K562 (cell line): Measurements from ENCODE around the gene ISYNA1. TPM values are rescaled to one million over a fixed set of nuclear protein-coding genes. Genes with fewer than 3 reads are reported as not detected.
A peak's percentile ranks its signal among the peaks of the same experiment; 100 is the strongest.

ENCODE experiments used
- ATAC-seq: fragments of 200-7000 bp; cut with Tn5 transposase; 3 replicates; pipeline ENCODE4 v1.9.1; 2020; ENCODE audit warnings: moderate library complexity
- BruUV-seq: library from RNA; stranded (reverse); fragments of 400-500 nt; replicated peaks from 2 replicates; lab custom pipeline; 2021; lab: Mats Ljungman, UMichigan
- CTCF ChIA-PET: fragments of 300-600 bp; formaldehyde crosslinking; extraction: SDS; loops from one replicate; lab custom pipeline; 2021; ENCODE audit warnings: low intra/inter-chr PET ratio; lab: Yijun Ruan, JAX
- POLR2A ChIA-PET: fragments of 300-600, 350-650 bp; sonication (Branson Sonifier 250); formaldehyde crosslinking; extraction: SDS; loops from one replicate; lab custom pipeline; 2021; ENCODE audit warnings: antibody characterized with exemption, inconsistent platforms; lab: Yijun Ruan, JAX
- DNase-seq, 4 experiments: peaks; one replicate each; pipeline versions ENCODE4 v3.0.0 to v3.0.0-alpha.2; 2011 to 2018; ENCODE audit warnings: low spot score in 3 of 4, mixed read lengths in 3 of 4; ENCODE audit errors: extremely low read depth in 1 of 4
- FAIRE-seq: peaks from 2 replicates; lab custom pipeline; 2011; peaks lifted over from hg19 to GRCh38; lab: Jason Lieb, UNC
- H2AFZ ChIP-seq: 2 replicates; pipeline ENCODE4 v1.6.0; 2011; ENCODE audit warnings: low read depth, low read length, control low read depth, inconsistent platforms
- H3K27ac ChIP-seq: fragments of 200-600 bp; 3 replicates; pipeline ENCODE4 v1.8.0; 2011; ENCODE audit warnings: low read depth, mild to moderate bottlenecking, control low read depth, inconsistent platforms, low read length, moderate library complexity, mixed read lengths; ENCODE audit errors: extremely low read depth
- H3K27me3 ChIP-seq, 2 experiments: fragments of 300-600 bp in 1 of 2; 2 replicates in 1 of 2; 3 replicates in 1 of 2; pipeline versions ENCODE4 v1.6.0 to v1.8.0; 2011; ENCODE audit warnings: inconsistent platforms in 2 of 2, low read length in 2 of 2, mild to moderate bottlenecking in 1 of 2, mixed read lengths in 1 of 2, moderate library complexity in 1 of 2; ENCODE audit not compliant: control insufficient read depth in 2 of 2, insufficient read depth in 2 of 2
- H3K36me3 ChIP-seq: fragments of 300-600 bp; 3 replicates; pipeline ENCODE4 v1.8.0; 2011; ENCODE audit warnings: mild to moderate bottlenecking, low read length, inconsistent platforms; ENCODE audit not compliant: control insufficient read depth, insufficient read depth
- H3K4me1 ChIP-seq, 2 experiments: fragments of 200-600 bp in 1 of 2; replicated peaks in 1 of 2; 2 replicates in 1 of 2; 3 replicates in 1 of 2; pipeline versions ENCODE4 v1.5.1 to v1.8.0; 2011; ENCODE audit warnings: inconsistent platforms in 2 of 2, low read length in 2 of 2, mild to moderate bottlenecking in 1 of 2, mixed read lengths in 1 of 2, moderate library complexity in 1 of 2; ENCODE audit not compliant: control insufficient read depth in 2 of 2, insufficient read depth in 2 of 2
- H3K4me2 ChIP-seq: 2 replicates; pipeline ENCODE4 v1.6.1; 2011; ENCODE audit warnings: low read length, control low read depth, inconsistent platforms, mixed read lengths; ENCODE audit not compliant: insufficient read depth
- H3K4me3 ChIP-seq: fragments of 200-600 bp; sonication (generic), shearing (Covaris generic); 2 replicates; pipeline ENCODE4 v1.5.1; 2016; ENCODE audit warnings: control low read depth, inconsistent platforms
- H3K79me2 ChIP-seq: fragments of 200-600 bp; 3 replicates; pipeline ENCODE4 v1.8.0; 2011; ENCODE audit warnings: low read length, inconsistent platforms; ENCODE audit not compliant: control insufficient read depth, insufficient read depth
- H3K9ac ChIP-seq, 2 experiments: 2 replicates each; pipeline versions ENCODE4 v1.6.0 to v1.6.1; 2011; ENCODE audit warnings: low read depth in 2 of 2, low read length in 2 of 2, control low read depth in 1 of 2, inconsistent platforms in 1 of 2, mild to moderate bottlenecking in 1 of 2, mixed read lengths in 1 of 2; ENCODE audit not compliant: insufficient read depth in 1 of 2
- H3K9me1 ChIP-seq: one replicate; pipeline ENCODE4 v1.6.0; 2011; ENCODE audit warnings: inconsistent platforms, mild to moderate bottlenecking, low read length, moderate library complexity; ENCODE audit not compliant: control insufficient read depth, insufficient read depth
- H3K9me3 ChIP-seq: replicated peaks from 2 replicates; pipeline ENCODE4 v1.5.1; 2011; ENCODE audit warnings: low read depth, low read length, inconsistent platforms; ENCODE audit not compliant: control insufficient read depth, insufficient read depth
- H4K20me1 ChIP-seq: replicated peaks from 2 replicates; pipeline ENCODE4 v1.6.1; 2011; ENCODE audit warnings: low read length, inconsistent platforms, mixed read lengths; ENCODE audit not compliant: control insufficient read depth, insufficient read depth
- BCOR ChIP-seq: fragments of 450-650 bp; IDR thresholded peaks from 2 replicates; pipeline ENCODE4 v1.6.1; 2016
- HDAC2 ChIP-seq: fragments of 450-650 bp; IDR thresholded peaks from 2 replicates; pipeline ENCODE4 v1.6.1; 2016; ENCODE audit warnings: mild to moderate bottlenecking
- KDM1A ChIP-seq, 2 experiments: fragments of 450-650 bp; IDR thresholded peaks; 2 replicates each; pipeline ENCODE4 v1.6.1; 2016; ENCODE audit warnings: mild to moderate bottlenecking in 2 of 2
- KLF6 ChIP-seq: fragments of 250-450 bp; sonication (Bioruptor Pico); IDR thresholded peaks from 2 replicates; pipeline ENCODE4 v1.4.0; 2020; ENCODE audit warnings: mild to moderate bottlenecking, moderate library complexity, borderline replicate concordance
- NBN ChIP-seq: fragments of 450-650 bp; IDR thresholded peaks from 2 replicates; pipeline ENCODE4 v1.6.1; 2016; ENCODE audit warnings: low read depth, mild to moderate bottlenecking
- RBM25 ChIP-seq: fragments of 200-400 bp; formaldehyde crosslinking; IDR thresholded peaks from 2 replicates; pipeline ENCODE4 v1.6.1; 2018; ENCODE audit warnings: low read length, low read depth, moderate library complexity; ENCODE audit not compliant: severe bottlenecking
- WGBS: fragments of 100-300 bp; shearing (Covaris generic); methylation state at CpG from one replicate; pipeline ENCODE4 v1.1.6; 2016; ENCODE audit warnings: low coverage, mixed read lengths; ENCODE audit not compliant: insufficient coverage; ENCODE audit errors: missing lambda C conversion rate; 5-methylcytosine and 5-hydroxymethylcytosine counted together
- in situ Hi-C: fragments of 300-500 bp; cut with MboI; formaldehyde crosslinking; loops from 4 replicates; pipeline ENCODE4 v1.15.0; 2018; ENCODE audit warnings: inconsistent platforms, mixed read lengths
- intact Hi-C: fragments of 100-400 bp; cut with micrococcal nuclease; formaldehyde crosslinking; loops from 2 replicates; pipeline ENCODE4 v1.14.2; 2022
- polyA plus RNA-seq, 8 experiments: library from polyadenylated mRNA; depleted of rRNA in 4 of 8; stranded (reverse) in 5 of 8; unstranded in 3 of 8; fragments of >200 nt; fragmentation: Nextera tagmentation in 2 of 8; fragmentation: Illumina TruSeq in 1 of 8; extraction: Ambion mirVana in 2 of 8; extraction: Trizol in 1 of 8; gene quantifications; 2 replicates each; pipeline versions ENCODE4 v1.2.1 to v1.2.3, GENCODE V29; 2011 to 2014; ENCODE audit warnings: inconsistent platforms in 1 of 8, missing spikeins in 1 of 8
- total RNA-seq, 7 experiments: library from RNA; depleted of rRNA in 6 of 7; stranded (reverse); fragments of >200 nt in 6 of 7; fragmentation: Illumina TruSeq in 2 of 7; extraction: Trizol in 2 of 7; gene quantifications; 2 replicates each; pipeline versions ENCODE4 v1.2.1 to v1.2.3, GENCODE V29; 2011 to 2021; ENCODE audit warnings: low replicate concordance in 1 of 7

The ISYNA1 gene
- total and polyA plus RNA-seq, 9 of the 15 experiments (the other 6 are each of a cell fraction or from before 2014, with no cell fraction given): 21.8 to 460 (median 93.2) TPM

DNA sequence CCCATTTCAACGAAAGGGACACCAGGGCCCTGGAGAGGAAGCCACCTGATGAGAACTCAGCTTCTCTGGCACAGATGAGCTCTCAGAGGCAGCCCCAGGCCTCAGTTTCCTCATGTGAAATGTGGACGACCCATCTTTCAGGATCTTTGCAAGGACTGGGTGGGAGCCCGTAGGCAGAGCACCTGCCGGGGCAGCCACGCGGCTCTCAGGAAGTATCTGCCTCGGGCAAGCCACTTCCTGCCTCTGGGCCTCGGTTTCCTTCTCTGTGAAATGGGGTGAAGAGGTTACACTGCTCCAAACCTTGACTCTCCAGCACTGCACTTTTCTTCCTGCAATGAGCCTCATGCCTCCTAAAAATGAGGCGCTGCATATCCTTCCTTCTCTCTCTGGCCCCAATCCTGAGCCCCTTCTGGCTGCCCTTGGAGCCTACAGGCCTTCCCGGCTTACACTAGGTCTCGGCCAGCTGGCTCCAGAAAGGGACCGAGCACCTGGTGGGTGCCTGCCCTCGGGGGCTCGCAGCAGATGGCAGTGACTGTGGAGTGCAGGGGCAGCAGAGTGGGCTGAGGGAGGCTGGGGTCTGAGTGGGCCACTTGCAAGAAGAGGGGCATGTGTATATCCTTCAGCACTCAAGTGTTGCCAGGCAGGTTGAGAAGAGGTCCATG lies 15.3 kb downstream of the ISYNA1 start:
- H3K9me1 ChIP-seq: no peaks in the 10 kb centered on the region
- FAIRE-seq: no peak
- no peak overlapping the region for H2AFZ ChIP-seq
- POLR2A ChIA-PET: interaction anchor here (1.0 to 1.4 kb wide), 3 partner anchors 12 to 86 kb away, joined by 3 to 7 read pairs (median 3); partner anchors contain the start of gene GDF15
- no peak overlapping the region for H3K4me2 ChIP-seq
- H4K20me1 ChIP-seq: peaks cover 23% of the 10 kb centered on the region
- peaks cover 37 to 96% of the 10 kb centered on the region in 2 experiments for H3K4me1 ChIP-seq
- intact Hi-C loops: no loop called here
- H3K9me3 ChIP-seq: no peaks in the 10 kb centered on the region
- no peaks in the 10 kb centered on the region for H3K27me3 ChIP-seq
- H3K9ac ChIP-seq: peak overlapping the region in 1 of 2 experiments; percentile 80; a peak in 2 of 4 replicates
- no peak for DNase-seq
- no TSS peak for BruUV-seq
- peaks cover 45% of the 10 kb centered on the region; the same call in 2 of the 3 replicates for H3K36me3 ChIP-seq
- peaks cover 96% of the 10 kb centered on the region for H3K79me2 ChIP-seq
- no peak overlapping the region for H3K27ac ChIP-seq
- ATAC-seq: no peak
- in situ Hi-C loops: no loop called here
- CTCF ChIA-PET: interaction anchor here (0.6 kb wide), 1 partner anchor 227 kb away, joined by 4 read pairs; no protein-coding TSS in a partner anchor
- WGBS: 88% methylated on average over 14 of the region's 14 CpGs
- TF ChIP-seq KDM1A (IDR thresholded peaks at IDR 0.05) (peak; percentile 22 to 59; a peak in 1 of 4 replicates), RBM25 (peak; percentile 81), KLF6 (CRISPR knock-in tag) (no peak), HDAC2 (peak; percentile 48; the same call in 1 of the 2 replicates), BCOR (peak; percentile 83), NBN (no peak)
- H3K4me3 ChIP-seq: no peak overlapping the region
